Bronchial epithelial cell (primary cell): Measurements from ENCODE around the gene NPHP1. TPM values are rescaled to one million over a fixed set of nuclear protein-coding genes. Genes with fewer than 3 reads are reported as not detected.

Experiments
- total RNA-seq: library from RNA; depleted of rRNA; stranded (reverse); fragments of >200 nt; gene quantifications from 2 replicates; pipeline ENCODE4 v1.2.1, GENCODE V29; 2014

Gene NPHP1
- total RNA-seq, 1 donor from 2014 or later, result 1.6 TPM

Other genes with a start within 250 kb of the NPHP1 start
- gene MALL, start 89.2 kb downstream of the NPHP1 start, total RNA-seq, result 33.7 and 87.8 TPM in 2 replicates
- gene MTLN, start 7.5 kb upstream of the NPHP1 start, total RNA-seq, result 43.7 and 99.5 TPM in 2 replicates